Suprapubic skin (tissue), 4 donors: ENCODE results near the gene FAM107A. TPM values are rescaled to one million over a fixed set of nuclear protein-coding genes. Genes with fewer than 3 reads are reported as not detected.
"Not testable (repeated sequence)": the region's sequence is repeated elsewhere in the genome, so short reads cannot be mapped to it uniquely, and the experiment has no call there.

ENCODE experiments used
- DNase-seq, 2 donors: peaks; one replicate each; pipeline ENCODE4 v3.0.0-alpha.2; 2019; ENCODE audit warnings: low spot score in 2 of 2
- H3K27ac ChIP-seq: fragments of 200-600 bp; sonication (generic); one replicate; pipeline ENCODE4 v1.5.1; 2019
- H3K27me3 ChIP-seq: fragments of 200-600 bp; sonication (generic); one replicate; pipeline ENCODE4 v1.5.1; 2019
- H3K36me3 ChIP-seq: fragments of 200-600 bp; sonication (generic); one replicate; pipeline ENCODE4 v1.5.1; 2019
- H3K4me1 ChIP-seq: fragments of 200-600 bp; sonication (generic); one replicate; pipeline ENCODE4 v1.5.1; 2019
- H3K4me3 ChIP-seq: fragments of 200-600 bp; sonication (generic); one replicate; pipeline ENCODE4 v1.5.1; 2019; ENCODE audit warnings: mild to moderate bottlenecking
- H3K9me3 ChIP-seq: fragments of 200-600 bp; sonication (generic); one replicate; pipeline ENCODE4 v1.5.1; 2019
- EP300 ChIP-seq: sonication (generic); formaldehyde crosslinking; IDR thresholded peaks from one replicate; pipeline ENCODE4 v1.6.1; 2017; ENCODE audit warnings: antibody characterized with exemption
- POLR2A ChIP-seq, 2 donors: fragments of 450-650 bp; IDR thresholded peaks; one replicate each; pipeline ENCODE4 v1.6.1; 2017; ENCODE audit warnings: antibody characterized with exemption in 2 of 2, mild to moderate bottlenecking in 2 of 2, moderate library complexity in 2 of 2
- POLR2AphosphoS5 ChIP-seq, 3 donors: sonication (generic); formaldehyde crosslinking; IDR thresholded peaks; one replicate each; pipeline ENCODE4 v1.6.1; 2017; ENCODE audit warnings: antibody characterized with exemption in 3 of 3
- WGBS: methylation state at CpG from one replicate; pipeline ENCODE4 v1.1.5; 2018; 5-methylcytosine and 5-hydroxymethylcytosine counted together
- total RNA-seq, 4 donors: library from RNA; depleted of rRNA; stranded (reverse); fragments of >200 nt; gene quantifications; one replicate each; pipeline ENCODE4 v1.1.0, GENCODE V29; 2016
- TF ChIP-seq, protein P1 (sequence below), 2 donors: fragments of 200-600 bp in 1 of 2; fragments of 450-650 bp in 1 of 2; sonication (generic) in 1 of 2; IDR thresholded peaks; one replicate each; pipeline ENCODE4 v1.5.1; 2016 to 2019; ENCODE audit warnings: antibody characterized with exemption in 2 of 2, mild to moderate bottlenecking in 1 of 2, moderate library complexity in 1 of 2

Gene FAM107A
- total RNA-seq, 4 donors from 2014 or later, result 18.1 to 33.4 (median 24.6) TPM

- H3K4me1 ChIP-seq, result peaks cover 32% of the 10 kb centered on the region
- H3K36me3 ChIP-seq, result peaks cover 4% of the 10 kb centered on the region
- TF ChIP-seq POLR2AphosphoS5 (IDR thresholded peaks at IDR 0.05) (no peak), POLR2A (IDR thresholded peaks at IDR 0.05) (no peak), EP300 (no peak)
- TF ChIP-seq, protein P1, sequence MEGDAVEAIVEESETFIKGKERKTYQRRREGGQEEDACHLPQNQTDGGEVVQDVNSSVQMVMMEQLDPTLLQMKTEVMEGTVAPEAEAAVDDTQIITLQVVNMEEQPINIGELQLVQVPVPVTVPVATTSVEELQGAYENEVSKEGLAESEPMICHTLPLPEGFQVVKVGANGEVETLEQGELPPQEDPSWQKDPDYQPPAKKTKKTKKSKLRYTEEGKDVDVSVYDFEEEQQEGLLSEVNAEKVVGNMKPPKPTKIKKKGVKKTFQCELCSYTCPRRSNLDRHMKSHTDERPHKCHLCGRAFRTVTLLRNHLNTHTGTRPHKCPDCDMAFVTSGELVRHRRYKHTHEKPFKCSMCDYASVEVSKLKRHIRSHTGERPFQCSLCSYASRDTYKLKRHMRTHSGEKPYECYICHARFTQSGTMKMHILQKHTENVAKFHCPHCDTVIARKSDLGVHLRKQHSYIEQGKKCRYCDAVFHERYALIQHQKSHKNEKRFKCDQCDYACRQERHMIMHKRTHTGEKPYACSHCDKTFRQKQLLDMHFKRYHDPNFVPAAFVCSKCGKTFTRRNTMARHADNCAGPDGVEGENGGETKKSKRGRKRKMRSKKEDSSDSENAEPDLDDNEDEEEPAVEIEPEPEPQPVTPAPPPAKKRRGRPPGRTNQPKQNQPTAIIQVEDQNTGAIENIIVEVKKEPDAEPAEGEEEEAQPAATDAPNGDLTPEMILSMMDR (IDR thresholded peaks at IDR 0.05), result no peak
Measured at GRCh38 chr3:58531956-58532355, 45.2 kb downstream of the FAM107A start.

DNA sequence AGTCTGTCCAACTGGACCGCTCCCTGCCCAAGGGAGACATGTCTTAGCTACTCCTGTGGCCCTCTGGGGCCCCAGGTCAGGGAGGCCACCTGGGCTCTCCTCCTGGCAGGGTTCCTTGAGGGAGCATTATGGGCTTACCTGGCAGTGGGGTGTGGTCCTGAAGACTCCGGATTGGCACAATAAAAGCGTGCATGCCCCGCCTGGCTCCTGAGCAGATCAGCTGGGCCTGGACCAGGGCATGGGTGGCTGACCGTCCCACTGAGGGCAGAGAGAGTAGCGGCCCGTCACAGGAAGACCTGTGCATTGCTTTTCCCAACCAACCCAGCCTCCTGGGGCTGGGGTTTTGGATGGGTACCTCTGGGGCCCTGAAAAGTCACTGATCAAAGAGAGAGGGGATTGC, 45.6 kb downstream of the FAM107A start:
- H3K36me3 ChIP-seq, result peaks cover 4% of the 10 kb centered on the region
- H3K9me3 ChIP-seq, result no peaks in the 10 kb centered on the region
- WGBS, result 66% methylated on average over 7 of the region's 7 CpGs
- H3K4me1 ChIP-seq, result peaks cover 28% of the 10 kb centered on the region
- TF ChIP-seq POLR2AphosphoS5 (IDR thresholded peaks at IDR 0.05) (no peak), POLR2A (IDR thresholded peaks at IDR 0.05) (no peak), EP300 (no peak)
- TF ChIP-seq, protein P1 (IDR thresholded peaks at IDR 0.05), result no peak
- no peaks in the 10 kb centered on the region for H3K27me3 ChIP-seq
- DNase-seq, result no peak
- no peak overlapping the region for H3K4me3 ChIP-seq
- no peak overlapping the region for H3K27ac ChIP-seq

More at GRCh38 chr3:58531956-58532355, 45.2 kb downstream of the FAM107A start:
- no peak overlapping the region for H3K27ac ChIP-seq
- H3K4me3 ChIP-seq, result no peak overlapping the region
- H3K9me3 ChIP-seq, result no peaks in the 10 kb centered on the region
- 78% methylated on average over 2 of the region's 2 CpGs for WGBS
- H3K27me3 ChIP-seq, result no peaks in the 10 kb centered on the region
- DNase-seq, result no peak

- Histone ChIP-seq H3K27me3 (no peaks in the 10 kb centered on the region), H3K36me3 (peaks cover 10% of the 10 kb centered on the region), H3K27ac (no peak overlapping the region), H3K4me1 (peaks cover 22% of the 10 kb centered on the region), H3K4me3 (no peak overlapping the region), H3K9me3 (no peaks in the 10 kb centered on the region)
- WGBS, result 84% methylated on average over 15 of the region's 18 CpGs
- TF ChIP-seq POLR2A (IDR thresholded peaks at IDR 0.05) (no peak), EP300 (no peak), POLR2AphosphoS5 (IDR thresholded peaks at IDR 0.05) (no peak)
- TF ChIP-seq, protein P1 (IDR thresholded peaks at IDR 0.05), result no peak
- no peak for DNase-seq
Measured at GRCh38 chr3:58530354-58530865, 46.8 kb downstream of the FAM107A start.

DNA sequence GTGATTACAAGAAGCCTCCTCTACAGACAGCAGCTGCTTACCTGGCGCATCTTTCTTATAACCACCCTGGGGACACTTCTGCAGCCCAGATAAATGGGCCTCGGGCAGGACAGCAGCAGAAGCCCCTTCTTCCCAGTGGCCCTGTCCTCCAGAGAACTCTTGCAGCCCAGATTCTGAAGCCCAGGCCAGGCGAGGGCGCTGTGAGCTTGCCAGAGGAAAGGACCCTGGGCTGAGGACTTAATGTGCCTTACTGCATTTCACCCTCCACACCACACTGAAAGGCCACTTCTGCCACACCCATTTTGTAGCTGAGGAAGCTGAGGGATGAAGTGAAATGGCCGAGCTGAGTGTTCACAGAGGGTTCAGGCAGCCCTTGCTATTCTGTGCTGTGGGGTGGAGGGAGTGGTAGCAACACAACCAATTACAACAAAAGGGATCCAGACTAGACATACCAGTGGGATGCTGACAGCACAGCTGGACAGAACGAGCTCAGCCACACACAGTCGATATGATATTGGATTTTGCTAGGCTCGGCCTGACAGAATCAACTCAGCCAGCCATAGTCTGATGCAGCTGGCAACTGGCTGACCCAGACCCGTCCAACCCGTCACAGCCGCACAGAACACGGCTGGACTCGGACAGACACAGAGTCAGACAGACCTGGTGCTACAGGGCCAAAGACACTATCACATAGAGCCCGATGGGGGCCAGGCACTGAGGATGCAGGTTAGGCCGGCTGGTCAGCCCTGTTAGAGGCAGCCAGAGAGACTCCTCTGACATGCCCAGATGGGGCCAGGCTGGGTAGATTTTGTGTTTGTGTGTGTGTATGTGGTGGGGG, 47.5 kb downstream of the FAM107A start:
- no peak for DNase-seq
- H3K9me3 ChIP-seq, result no peaks in the 10 kb centered on the region
- WGBS, result 78% methylated on average over 9 of the region's 15 CpGs
- H3K27me3 ChIP-seq, result no peaks in the 10 kb centered on the region
- H3K27ac ChIP-seq, result no peak overlapping the region
- no peak overlapping the region for H3K4me3 ChIP-seq
- peaks cover 18% of the 10 kb centered on the region for H3K4me1 ChIP-seq
- H3K36me3 ChIP-seq, result peaks cover 13% of the 10 kb centered on the region
- TF ChIP-seq, protein P1 (IDR thresholded peaks at IDR 0.05), result no peak
- no peak for TF ChIP-seq EP300
- no peak for TF ChIP-seq POLR2AphosphoS5 (IDR thresholded peaks at IDR 0.05)
- TF ChIP-seq POLR2A (IDR thresholded peaks at IDR 0.05), result no peak

- TF ChIP-seq, protein P1 (IDR thresholded peaks at IDR 0.05), result no peak
- TF ChIP-seq POLR2AphosphoS5 (IDR thresholded peaks at IDR 0.05) (no peak), POLR2A (IDR thresholded peaks at IDR 0.05) (no peak), EP300 (no peak)
- peaks cover 18% of the 10 kb centered on the region for H3K4me1 ChIP-seq
- peaks cover 16% of the 10 kb centered on the region for H3K36me3 ChIP-seq
- H3K4me3 ChIP-seq, result no peak overlapping the region
- 50% methylated on average over 6 of the region's 6 CpGs for WGBS
- H3K27me3 ChIP-seq, result no peaks in the 10 kb centered on the region
- H3K27ac ChIP-seq, result no peak overlapping the region
- H3K9me3 ChIP-seq, result no peaks in the 10 kb centered on the region
- DNase-seq, result no peak
Measured at GRCh38 chr3:58528629-58529028, 48.6 kb downstream of the FAM107A start.

GRCh38 chr3:58527440-58527839, 49.8 kb downstream of the FAM107A start:
- WGBS, result 84% methylated on average over 3 of the region's 3 CpGs
- not testable (repeated sequence) for H3K27ac ChIP-seq, DNase-seq, H3K27me3 ChIP-seq, H3K9me3 ChIP-seq, H3K4me3 ChIP-seq
- peaks cover 21% of the 10 kb centered on the region for H3K36me3 ChIP-seq
- peaks cover 12% of the 10 kb centered on the region for H3K4me1 ChIP-seq
